ENCODE results near the gene TAF1D.
"Not testable (repeated sequence)": the region's sequence is repeated elsewhere in the genome, so short reads cannot be mapped to it uniquely, and the experiment has no call there.

The TAF1D gene

GRCh38 chr11:93761910-93762309 lies 20.6 kb upstream of the TAF1D start:
- TF ChIP-seq, protein P1, sequence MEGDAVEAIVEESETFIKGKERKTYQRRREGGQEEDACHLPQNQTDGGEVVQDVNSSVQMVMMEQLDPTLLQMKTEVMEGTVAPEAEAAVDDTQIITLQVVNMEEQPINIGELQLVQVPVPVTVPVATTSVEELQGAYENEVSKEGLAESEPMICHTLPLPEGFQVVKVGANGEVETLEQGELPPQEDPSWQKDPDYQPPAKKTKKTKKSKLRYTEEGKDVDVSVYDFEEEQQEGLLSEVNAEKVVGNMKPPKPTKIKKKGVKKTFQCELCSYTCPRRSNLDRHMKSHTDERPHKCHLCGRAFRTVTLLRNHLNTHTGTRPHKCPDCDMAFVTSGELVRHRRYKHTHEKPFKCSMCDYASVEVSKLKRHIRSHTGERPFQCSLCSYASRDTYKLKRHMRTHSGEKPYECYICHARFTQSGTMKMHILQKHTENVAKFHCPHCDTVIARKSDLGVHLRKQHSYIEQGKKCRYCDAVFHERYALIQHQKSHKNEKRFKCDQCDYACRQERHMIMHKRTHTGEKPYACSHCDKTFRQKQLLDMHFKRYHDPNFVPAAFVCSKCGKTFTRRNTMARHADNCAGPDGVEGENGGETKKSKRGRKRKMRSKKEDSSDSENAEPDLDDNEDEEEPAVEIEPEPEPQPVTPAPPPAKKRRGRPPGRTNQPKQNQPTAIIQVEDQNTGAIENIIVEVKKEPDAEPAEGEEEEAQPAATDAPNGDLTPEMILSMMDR (IDR thresholded peaks at IDR 0.05; ENCODE audit: low read depth, low read length) = no peak
- DNase-seq (ENCODE audit: extremely low read depth, low read depth) = no peak

- DNase-seq (ENCODE audit: extremely low read depth, low read depth) = not testable (repeated sequence)
Observed at GRCh38 chr11:93759123-93759522, 17.8 kb upstream of the TAF1D start.

- TF ChIP-seq, protein P1 (IDR thresholded peaks at IDR 0.05; ENCODE audit: low read depth, low read length) = no peak
- no peak for DNase-seq (ENCODE audit: extremely low read depth, low read depth)
Observed at GRCh38 chr11:93757924-93758865, 16.9 kb upstream of the TAF1D start.

- TF ChIP-seq, protein P1 (IDR thresholded peaks at IDR 0.05; ENCODE audit: low read depth, low read length) = no peak
- no peak for DNase-seq (ENCODE audit: extremely low read depth, low read depth)
Observed at GRCh38 chr11:93757301-93757700, 16.0 kb upstream of the TAF1D start.

DNA sequence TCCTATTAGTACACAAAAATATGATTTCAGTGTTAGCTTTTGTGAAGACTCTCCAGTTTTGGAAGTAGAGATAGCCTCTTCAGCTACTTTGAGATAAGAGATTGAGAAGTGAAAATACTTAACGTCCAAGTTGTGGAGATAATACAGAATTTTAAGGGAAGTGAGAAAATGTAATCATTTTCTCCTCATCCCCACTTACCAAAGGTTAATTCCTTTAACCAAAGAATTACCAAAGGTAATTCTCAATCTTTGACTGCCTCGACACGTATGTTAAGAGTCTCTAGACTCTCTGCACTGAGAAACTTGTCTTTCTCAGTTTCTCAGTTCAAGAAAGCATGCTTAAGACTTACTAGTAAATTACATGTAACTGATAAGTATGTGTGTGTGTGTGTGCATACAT lies 15.5 kb upstream of the TAF1D start:
- TF ChIP-seq, protein P1 (IDR thresholded peaks at IDR 0.05; ENCODE audit: low read depth, low read length) = no peak
- DNase-seq (ENCODE audit: extremely low read depth, low read depth) = no peak

GRCh38 chr11:93753241-93753640 lies 11.9 kb upstream of the TAF1D start:
- TF ChIP-seq, protein P1 (IDR thresholded peaks at IDR 0.05; ENCODE audit: low read depth, low read length) = no peak
- DNase-seq (ENCODE audit: extremely low read depth, low read depth) = no peak

DNA sequence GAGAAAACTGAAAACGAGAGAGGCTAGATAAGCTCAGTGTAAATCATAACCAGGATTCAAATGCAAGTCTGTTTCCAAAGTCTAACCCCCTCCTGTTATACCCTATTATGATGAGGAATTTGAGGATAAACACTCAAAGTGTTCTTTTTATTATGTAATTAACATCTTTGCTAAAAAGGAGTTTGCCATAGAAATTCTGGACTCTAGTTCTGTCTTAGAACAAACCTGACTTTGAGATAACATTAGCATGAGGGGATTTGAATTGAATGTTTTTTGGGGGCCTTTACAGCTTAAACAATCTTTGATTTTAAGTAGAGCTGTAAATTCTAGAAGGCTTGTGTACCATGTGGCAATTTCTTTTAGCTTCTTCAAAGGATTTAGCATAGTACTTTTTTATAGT lies 9.7 kb upstream of the TAF1D start:
- DNase-seq (ENCODE audit: extremely low read depth, low read depth) = no peak
- TF ChIP-seq, protein P1 (IDR thresholded peaks at IDR 0.05; ENCODE audit: low read depth, low read length) = no peak

GRCh38 chr11:93747122-93747521 lies 5.8 kb upstream of the TAF1D start:
- no peak for DNase-seq (ENCODE audit: extremely low read depth, low read depth)
- TF ChIP-seq, protein P1 (IDR thresholded peaks at IDR 0.05; ENCODE audit: low read depth, low read length) = no peak

Data from AG09319 (cell line).